ENCODE results near the gene MAPKAP1.

Gene MAPKAP1

DNA sequence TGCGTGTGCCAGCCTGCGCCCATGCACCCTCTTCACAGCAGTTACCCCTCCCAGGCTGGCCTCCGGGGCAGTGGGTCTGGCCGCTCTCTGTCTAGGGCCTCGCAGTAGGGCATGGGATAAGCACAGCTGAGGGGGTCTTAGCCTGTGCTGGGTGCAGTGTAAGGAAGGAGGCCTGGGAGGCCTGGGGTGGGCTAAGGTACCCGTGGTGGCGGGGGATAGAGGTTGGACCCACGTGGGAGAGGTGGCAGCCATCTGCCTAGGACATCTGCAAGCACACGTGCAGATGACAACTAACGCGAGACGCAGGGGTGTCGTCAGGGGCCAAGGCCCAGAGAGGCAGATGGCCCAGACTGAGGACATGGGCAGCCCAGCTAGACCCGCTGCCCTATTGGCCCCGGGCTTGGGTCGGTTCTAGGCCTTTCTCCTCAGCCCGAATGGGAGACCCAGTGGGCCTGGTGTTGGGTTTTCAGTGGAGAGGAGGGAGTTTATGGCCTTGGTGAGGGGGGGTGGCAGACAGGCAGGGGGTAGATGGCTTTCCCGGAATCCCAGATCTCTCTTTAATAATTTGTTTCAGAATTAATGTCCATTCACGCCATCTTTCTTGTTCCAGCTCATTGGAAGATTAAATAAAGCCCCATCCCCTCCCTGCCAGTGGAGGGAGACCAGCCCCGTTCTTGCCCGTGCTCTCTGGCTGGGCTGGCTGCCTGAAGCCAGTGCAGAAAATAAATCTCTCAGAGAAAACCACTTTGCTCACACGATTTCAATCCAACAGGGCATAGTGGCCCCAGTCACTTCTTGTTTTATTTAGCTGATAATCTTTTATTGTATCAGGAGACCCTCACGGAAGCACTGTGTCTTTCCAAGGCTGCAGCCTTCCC is 291.2 kb downstream of the MAPKAP1 start:
- H3K4me2 ChIP-seq (ENCODE audit: insufficient read depth, low read length), result no peak overlapping the region
- H3K27ac ChIP-seq (ENCODE audit: low read length), result no peak overlapping the region
- no peak overlapping the region for H3K4me3 ChIP-seq (ENCODE audit: low read depth in 1 of 2, low read length in 2 of 2)
- no peak for ATAC-seq (ENCODE audit: insufficient read depth, low read depth)
- no peak for DNase-seq
- H3K9me3 ChIP-seq (ENCODE audit: insufficient read depth, low read length, severe bottlenecking), result no peaks in the 10 kb centered on the region
- H4K20me1 ChIP-seq (ENCODE audit: insufficient read depth, low read length), result no peaks in the 10 kb centered on the region
- H3K79me2 ChIP-seq (ENCODE audit: insufficient read depth, low read length), result no peaks in the 10 kb centered on the region
- H3K27me3 ChIP-seq (ENCODE audit: insufficient read depth, low read length, poor library complexity), result no peaks in the 10 kb centered on the region
- H3K9ac ChIP-seq (ENCODE audit: low read depth, low read length), result no peak overlapping the region
- TF ChIP-seq EZH2 (IDR thresholded peaks at IDR 0.05; ENCODE audit: borderline replicate concordance, low read depth, low read length, severe bottlenecking), result no peak
- TF ChIP-seq, protein P1, sequence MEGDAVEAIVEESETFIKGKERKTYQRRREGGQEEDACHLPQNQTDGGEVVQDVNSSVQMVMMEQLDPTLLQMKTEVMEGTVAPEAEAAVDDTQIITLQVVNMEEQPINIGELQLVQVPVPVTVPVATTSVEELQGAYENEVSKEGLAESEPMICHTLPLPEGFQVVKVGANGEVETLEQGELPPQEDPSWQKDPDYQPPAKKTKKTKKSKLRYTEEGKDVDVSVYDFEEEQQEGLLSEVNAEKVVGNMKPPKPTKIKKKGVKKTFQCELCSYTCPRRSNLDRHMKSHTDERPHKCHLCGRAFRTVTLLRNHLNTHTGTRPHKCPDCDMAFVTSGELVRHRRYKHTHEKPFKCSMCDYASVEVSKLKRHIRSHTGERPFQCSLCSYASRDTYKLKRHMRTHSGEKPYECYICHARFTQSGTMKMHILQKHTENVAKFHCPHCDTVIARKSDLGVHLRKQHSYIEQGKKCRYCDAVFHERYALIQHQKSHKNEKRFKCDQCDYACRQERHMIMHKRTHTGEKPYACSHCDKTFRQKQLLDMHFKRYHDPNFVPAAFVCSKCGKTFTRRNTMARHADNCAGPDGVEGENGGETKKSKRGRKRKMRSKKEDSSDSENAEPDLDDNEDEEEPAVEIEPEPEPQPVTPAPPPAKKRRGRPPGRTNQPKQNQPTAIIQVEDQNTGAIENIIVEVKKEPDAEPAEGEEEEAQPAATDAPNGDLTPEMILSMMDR (IDR thresholded peaks at IDR 0.05; ENCODE audit: borderline replicate concordance, extremely low read depth, low read length, poor library complexity, severe bottlenecking), result no peak
- no peak overlapping the region for H2AFZ ChIP-seq (ENCODE audit: low read depth, low read length)
- no peaks in the 10 kb centered on the region for H3K4me1 ChIP-seq (ENCODE audit: insufficient read depth, low read length)
- H3K36me3 ChIP-seq (ENCODE audit: insufficient read depth, low read length), result no peaks in the 10 kb centered on the region

DNA sequence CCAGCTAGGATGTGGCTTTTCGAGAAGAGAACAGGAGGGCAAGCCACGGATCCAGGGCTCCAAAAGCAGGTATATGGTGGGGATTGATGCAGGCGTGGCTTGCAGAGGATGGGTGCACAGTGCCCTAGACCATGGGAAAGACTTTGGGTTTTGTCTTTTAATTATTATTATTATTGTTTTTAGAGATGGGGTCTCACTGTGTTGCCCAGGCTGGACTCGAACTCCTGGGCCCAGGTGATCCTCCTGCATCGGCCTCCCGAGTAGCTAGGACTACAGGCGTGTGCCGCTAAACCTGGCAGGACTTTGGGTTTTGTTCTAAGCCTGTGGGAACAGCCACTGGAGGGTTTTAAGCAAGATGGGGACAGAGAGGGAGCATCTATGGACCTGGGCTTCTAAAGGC is 293.4 kb downstream of the MAPKAP1 start:
- Histone ChIP-seq H3K4me3 (ENCODE audit: low read depth in 1 of 2, low read length in 2 of 2) (no peak overlapping the region), H3K27me3 (ENCODE audit: insufficient read depth, low read length, poor library complexity) (no peaks in the 10 kb centered on the region), H3K27ac (ENCODE audit: low read length) (no peak overlapping the region), H3K9ac (ENCODE audit: low read depth, low read length) (no peak overlapping the region), H3K4me1 (ENCODE audit: insufficient read depth, low read length) (peaks cover under 1% of the 10 kb centered on the region; the same call in 1 of the 2 replicates), H3K9me3 (ENCODE audit: insufficient read depth, low read length, severe bottlenecking) (no peaks in the 10 kb centered on the region), H2AFZ (ENCODE audit: low read depth, low read length) (no peak overlapping the region), H4K20me1 (ENCODE audit: insufficient read depth, low read length) (no peaks in the 10 kb centered on the region), H3K4me2 (ENCODE audit: insufficient read depth, low read length) (no peak overlapping the region), H3K36me3 (ENCODE audit: insufficient read depth, low read length) (no peaks in the 10 kb centered on the region), H3K79me2 (ENCODE audit: insufficient read depth, low read length) (no peaks in the 10 kb centered on the region)
- DNase-seq, result no peak
- TF ChIP-seq, protein P1 (IDR thresholded peaks at IDR 0.05; ENCODE audit: borderline replicate concordance, extremely low read depth, low read length, poor library complexity, severe bottlenecking), result no peak
- TF ChIP-seq EZH2 (IDR thresholded peaks at IDR 0.05; ENCODE audit: borderline replicate concordance, low read depth, low read length, severe bottlenecking), result no peak
- ATAC-seq (ENCODE audit: insufficient read depth, low read depth), result no peak

DNA sequence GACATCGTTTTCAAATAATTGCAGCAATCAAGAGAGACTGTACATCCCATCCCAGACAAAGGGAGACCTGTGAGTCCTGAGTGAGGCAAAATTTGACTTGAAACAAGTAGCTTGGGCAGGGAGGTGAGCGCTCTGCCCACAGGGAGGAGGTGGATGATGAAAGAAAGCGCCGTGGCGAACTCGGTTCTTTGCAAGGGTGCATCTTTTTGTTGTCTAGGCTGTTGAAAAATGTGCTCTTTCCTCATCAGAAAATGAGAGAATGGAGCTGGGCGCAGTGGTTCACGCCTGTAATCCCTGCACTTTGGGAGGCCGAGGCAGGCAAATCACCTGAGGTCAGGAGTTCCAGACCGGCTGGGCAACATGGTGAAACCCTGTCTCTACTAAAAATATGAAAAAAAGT is 294.8 kb downstream of the MAPKAP1 start:
- Histone ChIP-seq H3K9me3 (ENCODE audit: insufficient read depth, low read length, severe bottlenecking) (no peaks in the 10 kb centered on the region), H2AFZ (ENCODE audit: low read depth, low read length) (no peak overlapping the region), H3K4me1 (ENCODE audit: insufficient read depth, low read length) (peaks cover 15% of the 10 kb centered on the region), H3K27me3 (ENCODE audit: insufficient read depth, low read length, poor library complexity) (no peaks in the 10 kb centered on the region), H3K4me3 (ENCODE audit: low read depth in 1 of 2, low read length in 2 of 2) (no peak overlapping the region), H3K4me2 (ENCODE audit: insufficient read depth, low read length) (no peak overlapping the region), H3K27ac (ENCODE audit: low read length) (no peak overlapping the region), H4K20me1 (ENCODE audit: insufficient read depth, low read length) (0 out of 2 replicates have a peak, but pooled peaks cover under 1% of the 10 kb centered on the region), H3K9ac (ENCODE audit: low read depth, low read length) (no peak overlapping the region), H3K79me2 (ENCODE audit: insufficient read depth, low read length) (no peaks in the 10 kb centered on the region), H3K36me3 (ENCODE audit: insufficient read depth, low read length) (no peaks in the 10 kb centered on the region)
- TF ChIP-seq, protein P1 (IDR thresholded peaks at IDR 0.05; ENCODE audit: borderline replicate concordance, extremely low read depth, low read length, poor library complexity, severe bottlenecking), result no peak
- TF ChIP-seq EZH2 (IDR thresholded peaks at IDR 0.05; ENCODE audit: borderline replicate concordance, low read depth, low read length, severe bottlenecking), result no peak
- DNase-seq (no peak), ATAC-seq (ENCODE audit: insufficient read depth, low read depth) (no peak)

All from DND-41 (cell line).